ENCODE measurements around the gene CYP26B1. TPM values are rescaled to one million over a fixed set of nuclear protein-coding genes. Genes with fewer than 3 reads are reported as not detected.

The CYP26B1 gene
- total and polyA plus RNA-seq, 4 donors = 1.1 to 4.7 (median 2.4) TPM

- Histone ChIP-seq H3K9me3 (ENCODE audit: control insufficient read depth in 4 of 4, insufficient read depth in 3 of 4, low read length in 3 of 4) (peaks cover 0 to 2% (median 0%) of the 10 kb centered on the region in 4 donors), H3K4me3 (no peak overlapping the region), H3K27ac (ENCODE audit: low read depth in 1 of 2, low read length in 1 of 2) (no peak overlapping the region), H3K4me1 (ENCODE audit: control insufficient read depth in 5 of 5, insufficient read depth in 5 of 5, low read length in 5 of 5) (no peaks in the 10 kb centered on the region), H3K36me3 (ENCODE audit: control insufficient read depth in 4 of 4, insufficient read depth in 4 of 4, low read length in 4 of 4) (no peaks in the 10 kb centered on the region), H3K9ac (ENCODE audit: insufficient read depth in 1 of 2, low read length in 2 of 2) (no peak overlapping the region), H3K27me3 (ENCODE audit: control insufficient read depth in 3 of 3, insufficient read depth in 3 of 3, low read length in 2 of 3) (peaks cover 0 to 8% (median 7%) of the 10 kb centered on the region in 3 donors)
- no peak for TF ChIP-seq CTCF (IDR thresholded peaks at IDR 0.05; ENCODE audit: control extremely low read depth, extremely low read depth)
- no peak for DNase-seq
- WGBS, 2 donors = 92 to 94% methylated on average over 8 of the region's 8 CpGs
- ATAC-seq (ENCODE audit: insufficient read depth, low FRiP score) = no peak
Observed at GRCh38 chr2:72109904-72110303, 37.8 kb downstream of the CYP26B1 start.

GRCh38 chr2:72109291-72109690 lies 38.4 kb downstream of the CYP26B1 start:
- ATAC-seq (ENCODE audit: insufficient read depth, low FRiP score) (no peak), DNase-seq (no peak)
- H3K27me3 ChIP-seq (ENCODE audit: control insufficient read depth in 3 of 3, insufficient read depth in 3 of 3, low read length in 2 of 3) = peaks cover 0 to 8% (median 7%) of the 10 kb centered on the region in 3 donors
- H3K4me1 ChIP-seq (ENCODE audit: control insufficient read depth in 5 of 5, insufficient read depth in 5 of 5, low read length in 5 of 5) = no peaks in the 10 kb centered on the region
- H3K9me3 ChIP-seq (ENCODE audit: control insufficient read depth in 4 of 4, insufficient read depth in 3 of 4, low read length in 3 of 4) = peaks cover 0 to 2% (median 0%) of the 10 kb centered on the region in 4 donors
- no peak overlapping the region for H3K9ac ChIP-seq (ENCODE audit: insufficient read depth in 1 of 2, low read length in 2 of 2)
- no peak overlapping the region for H3K4me3 ChIP-seq
- WGBS, 2 donors = 79 to 82% methylated on average over 3 of the region's 3 CpGs
- TF ChIP-seq CTCF (IDR thresholded peaks at IDR 0.05; ENCODE audit: control extremely low read depth, extremely low read depth) = no peak
- H3K27ac ChIP-seq (ENCODE audit: low read depth in 1 of 2, low read length in 1 of 2) = no peak overlapping the region
- no peaks in the 10 kb centered on the region for H3K36me3 ChIP-seq (ENCODE audit: control insufficient read depth in 4 of 4, insufficient read depth in 4 of 4, low read length in 4 of 4)

GRCh38 chr2:72108121-72108520 lies 39.5 kb downstream of the CYP26B1 start:
- peaks cover 0 to 8% (median 7%) of the 10 kb centered on the region in 3 donors for H3K27me3 ChIP-seq (ENCODE audit: control insufficient read depth in 3 of 3, insufficient read depth in 3 of 3, low read length in 2 of 3)
- H3K9ac ChIP-seq (ENCODE audit: insufficient read depth in 1 of 2, low read length in 2 of 2) = no peak overlapping the region
- peaks cover 0 to 2% (median 0%) of the 10 kb centered on the region in 4 donors for H3K9me3 ChIP-seq (ENCODE audit: control insufficient read depth in 4 of 4, insufficient read depth in 3 of 4, low read length in 3 of 4)
- DNase-seq (no peak), ATAC-seq (ENCODE audit: insufficient read depth, low FRiP score) (no peak)
- no peaks in the 10 kb centered on the region for H3K4me1 ChIP-seq (ENCODE audit: control insufficient read depth in 5 of 5, insufficient read depth in 5 of 5, low read length in 5 of 5)
- H3K4me3 ChIP-seq = no peak overlapping the region
- no peak for TF ChIP-seq CTCF (IDR thresholded peaks at IDR 0.05; ENCODE audit: control extremely low read depth, extremely low read depth)
- no peak overlapping the region for H3K27ac ChIP-seq (ENCODE audit: low read depth in 1 of 2, low read length in 1 of 2)
- no peaks in the 10 kb centered on the region for H3K36me3 ChIP-seq (ENCODE audit: control insufficient read depth in 4 of 4, insufficient read depth in 4 of 4, low read length in 4 of 4)
- WGBS, 2 donors = 80% methylated on average over 3 of the region's 3 CpGs

GRCh38 chr2:72106978-72107377 lies 40.7 kb downstream of the CYP26B1 start:
- no peak overlapping the region for H3K9ac ChIP-seq (ENCODE audit: insufficient read depth in 1 of 2, low read length in 2 of 2)
- no peak overlapping the region for H3K4me3 ChIP-seq
- no peak for TF ChIP-seq CTCF (IDR thresholded peaks at IDR 0.05; ENCODE audit: control extremely low read depth, extremely low read depth)
- H3K9me3 ChIP-seq (ENCODE audit: control insufficient read depth in 4 of 4, insufficient read depth in 3 of 4, low read length in 3 of 4) = peaks cover 0 to 2% (median 0%) of the 10 kb centered on the region in 4 donors
- H3K27ac ChIP-seq (ENCODE audit: low read depth in 1 of 2, low read length in 1 of 2) = no peak overlapping the region
- DNase-seq (no peak), ATAC-seq (ENCODE audit: insufficient read depth, low FRiP score) (no peak)
- 70 to 78% methylated on average over 4 of the region's 4 CpGs for WGBS, 2 donors
- H3K4me1 ChIP-seq (ENCODE audit: control insufficient read depth in 5 of 5, insufficient read depth in 5 of 5, low read length in 5 of 5) = no peaks in the 10 kb centered on the region
- H3K36me3 ChIP-seq (ENCODE audit: control insufficient read depth in 4 of 4, insufficient read depth in 4 of 4, low read length in 4 of 4) = no peaks in the 10 kb centered on the region
- peaks cover 0 to 8% (median 7%) of the 10 kb centered on the region in 3 donors for H3K27me3 ChIP-seq (ENCODE audit: control insufficient read depth in 3 of 3, insufficient read depth in 3 of 3, low read length in 2 of 3)
